ENCODE data around the gene DOCK4. TPM values are rescaled to one million over a fixed set of nuclear protein-coding genes. Genes with fewer than 3 reads are reported as not detected.

The DOCK4 gene
- polyA plus RNA-seq, 3 donors: 20.9 to 26.3 (median 24.1) TPM

GRCh38 chr7:111821046-111821445 is 385.2 kb downstream of the DOCK4 start:
- DNase-seq: no peak

- no peak for DNase-seq
These were observed 385.6 kb downstream of the DOCK4 start for GRCh38 chr7:111820621-111821020.

- DNase-seq: no peak
These were observed 386.1 kb downstream of the DOCK4 start for GRCh38 chr7:111820121-111820520.

- no peak for DNase-seq
These were observed 390.8 kb downstream of the DOCK4 start for GRCh38 chr7:111815354-111815753.

GRCh38 chr7:111813306-111813705 is 392.9 kb downstream of the DOCK4 start:
- DNase-seq: no peak

GRCh38 chr7:111806232-111806631 is 400.0 kb downstream of the DOCK4 start:
- no peak for DNase-seq

- no peak for DNase-seq
These were observed 403.0 kb downstream of the DOCK4 start for GRCh38 chr7:111803015-111803758.

- DNase-seq: no peak
These were observed 403.9 kb downstream of the DOCK4 start for GRCh38 chr7:111802194-111802772.

GRCh38 chr7:111801277-111801676 is 404.9 kb downstream of the DOCK4 start:
- no peak for DNase-seq

- DNase-seq: no peak
These were observed 409.5 kb downstream of the DOCK4 start for GRCh38 chr7:111796671-111797070.

GRCh38 chr7:111789870-111790269 is 416.3 kb downstream of the DOCK4 start:
- DNase-seq: peak; percentile 37

- no peak for DNase-seq
These were observed 417.2 kb downstream of the DOCK4 start for GRCh38 chr7:111789048-111789320.

- no peak for DNase-seq
These were observed 417.7 kb downstream of the DOCK4 start for GRCh38 chr7:111788286-111789047.

GRCh38 chr7:111787741-111788140 is 418.5 kb downstream of the DOCK4 start:
- no peak for DNase-seq

GRCh38 chr7:111787099-111787498 is 419.1 kb downstream of the DOCK4 start:
- no peak for DNase-seq

GRCh38 chr7:111785076-111785475 is 421.1 kb downstream of the DOCK4 start:
- no peak for DNase-seq

GRCh38 chr7:111784296-111784695 is 421.9 kb downstream of the DOCK4 start:
- no peak for DNase-seq

GRCh38 chr7:111783854-111784253 is 422.3 kb downstream of the DOCK4 start:
- no peak for DNase-seq

GRCh38 chr7:111780527-111780926 is 425.7 kb downstream of the DOCK4 start:
- DNase-seq: no peak

GRCh38 chr7:111775206-111775605 is 431.0 kb downstream of the DOCK4 start:
- DNase-seq: no peak

- no peak for DNase-seq
These were observed 433.5 kb downstream of the DOCK4 start for GRCh38 chr7:111772716-111773115.

GRCh38 chr7:111771638-111772037 is 434.6 kb downstream of the DOCK4 start:
- DNase-seq: no peak

- no peak for DNase-seq
These were observed 436.1 kb downstream of the DOCK4 start for GRCh38 chr7:111770116-111770515.

Measured in renal pelvis (tissue), 4 donors.